GM18861 (cell line): ENCODE data around the gene ARID3C.
"Not testable (repeated sequence)": the region's sequence is repeated elsewhere in the genome, so short reads cannot be mapped to it uniquely, and the experiment has no call there.

Experiments
- ATAC-seq: cut with Tn5 transposase; IDR thresholded peaks from one replicate; pipeline ENCODE4 v1.9.1; 2021; ENCODE audit not compliant: unreplicated experiment

Gene ARID3C

GRCh38 chr9:34653151-34654072 lies 24.5 kb upstream of the ARID3C start:
- no peak for ATAC-seq

- no peak for ATAC-seq
Measured at GRCh38 chr9:34652602-34653000, 23.7 kb upstream of the ARID3C start.

- ATAC-seq = no peak
Measured at GRCh38 chr9:34651876-34652601, 23.2 kb upstream of the ARID3C start, which contains the start of gene IL11RA. IL11RA (plus strand) TSS chr9:34652185; CDS start chr9:34655218, 3,033 bp downstream.

- no peak for ATAC-seq
Measured at GRCh38 chr9:34651321-34651720, 22.5 kb upstream of the ARID3C start.

GRCh38 chr9:34650816-34651215 lies 21.9 kb upstream of the ARID3C start:
- no peak for ATAC-seq

GRCh38 chr9:34648673-34649072 lies 19.8 kb upstream of the ARID3C start:
- ATAC-seq = no peak

- no peak for ATAC-seq
Measured at GRCh38 chr9:34647651-34648050, 18.8 kb upstream of the ARID3C start.

GRCh38 chr9:34647084-34647403 lies 18.2 kb upstream of the ARID3C start:
- ATAC-seq = no peak

- ATAC-seq = peak; percentile 70
Measured at GRCh38 chr9:34646211-34647083, 17.6 kb upstream of the ARID3C start, which contains the start of gene GALT. GALT (plus strand) TSS chr9:34646675; CDS start chr9:34646705, 30 bp downstream.

GRCh38 chr9:34644766-34645314 lies 16.0 kb upstream of the ARID3C start:
- ATAC-seq = no peak

GRCh38 chr9:34642679-34643078 lies 13.8 kb upstream of the ARID3C start:
- ATAC-seq = no peak

GRCh38 chr9:34639322-34639721 lies 10.5 kb upstream of the ARID3C start:
- ATAC-seq = not testable (repeated sequence)

- no peak for ATAC-seq
Measured at GRCh38 chr9:34638138-34638445, 9.2 kb upstream of the ARID3C start.

GRCh38 chr9:34637356-34638137 lies 8.7 kb upstream of the ARID3C start, which contains the start of gene SIGMAR1:
SIGMAR1 (minus strand) TSS chr9:34637787; CDS start chr9:34637697, 90 bp downstream.
- peak; percentile 79 for ATAC-seq

GRCh38 chr9:34636791-34637355 lies 8.0 kb upstream of the ARID3C start:
- no peak for ATAC-seq

- ATAC-seq = no peak
Measured at GRCh38 chr9:34635556-34635955, 6.7 kb upstream of the ARID3C start.

GRCh38 chr9:34634551-34635248 lies 5.8 kb upstream of the ARID3C start:
- ATAC-seq = no peak

GRCh38 chr9:34633851-34634550 lies 5.1 kb upstream of the ARID3C start:
- ATAC-seq = peak; percentile 35
